Measurements from ENCODE around the gene VN1R5.

- TF ChIP-seq, protein P1, sequence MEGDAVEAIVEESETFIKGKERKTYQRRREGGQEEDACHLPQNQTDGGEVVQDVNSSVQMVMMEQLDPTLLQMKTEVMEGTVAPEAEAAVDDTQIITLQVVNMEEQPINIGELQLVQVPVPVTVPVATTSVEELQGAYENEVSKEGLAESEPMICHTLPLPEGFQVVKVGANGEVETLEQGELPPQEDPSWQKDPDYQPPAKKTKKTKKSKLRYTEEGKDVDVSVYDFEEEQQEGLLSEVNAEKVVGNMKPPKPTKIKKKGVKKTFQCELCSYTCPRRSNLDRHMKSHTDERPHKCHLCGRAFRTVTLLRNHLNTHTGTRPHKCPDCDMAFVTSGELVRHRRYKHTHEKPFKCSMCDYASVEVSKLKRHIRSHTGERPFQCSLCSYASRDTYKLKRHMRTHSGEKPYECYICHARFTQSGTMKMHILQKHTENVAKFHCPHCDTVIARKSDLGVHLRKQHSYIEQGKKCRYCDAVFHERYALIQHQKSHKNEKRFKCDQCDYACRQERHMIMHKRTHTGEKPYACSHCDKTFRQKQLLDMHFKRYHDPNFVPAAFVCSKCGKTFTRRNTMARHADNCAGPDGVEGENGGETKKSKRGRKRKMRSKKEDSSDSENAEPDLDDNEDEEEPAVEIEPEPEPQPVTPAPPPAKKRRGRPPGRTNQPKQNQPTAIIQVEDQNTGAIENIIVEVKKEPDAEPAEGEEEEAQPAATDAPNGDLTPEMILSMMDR (IDR thresholded peaks at IDR 0.05), result no peak
- no peak for TF ChIP-seq POLR2A (IDR thresholded peaks at IDR 0.05)
Measured at GRCh38 chr1:247293047-247293446, 37.2 kb downstream of the VN1R5 start.
